ENCODE data around the gene SOX10.

SOX10 gene

GRCh38 chr22:37994982-37995381, 10.6 kb upstream of the SOX10 start:
- H2BK120ac ChIP-seq (ENCODE audit: low read depth, low read length), result no peak overlapping the region
- no peak overlapping the region for H2BK5ac ChIP-seq (ENCODE audit: low read length)
- H3K4me2 ChIP-seq (ENCODE audit: insufficient read depth, low read length, poor library complexity, severe bottlenecking), result no peak overlapping the region
- no peak overlapping the region for H3K4ac ChIP-seq (ENCODE audit: low read length)
- H2AK5ac ChIP-seq (ENCODE audit: low read depth, low read length), result no peak overlapping the region
- no peak overlapping the region for H2BK12ac ChIP-seq (ENCODE audit: low read length)
- no peak for DNase-seq (ENCODE audit: low spot score)
- WGBS, 2 donors (ENCODE audit: extremely low coverage in 2 of 2, insufficient read length in 2 of 2, insufficient replicate concordance in 1 of 2), result no CpG with 5 or more reads among the region's 6 CpGs
- H3K79me1 ChIP-seq (ENCODE audit: low read depth, low read length), result peaks cover 2% of the 10 kb centered on the region
- H3K4me3 ChIP-seq (ENCODE audit: low read length in 2 of 2), result no peak overlapping the region
- H3K9me3 ChIP-seq (replicated peaks in 1 of 2; ENCODE audit: control insufficient read depth in 2 of 2, insufficient read depth in 1 of 2, low read depth in 1 of 2, low read length in 2 of 2), result no peaks in the 10 kb centered on the region
- no peak overlapping the region for H3K14ac ChIP-seq (ENCODE audit: low read length)
- H4K8ac ChIP-seq (ENCODE audit: low read depth, low read length), result no peak overlapping the region
- H3K27ac ChIP-seq (replicated peaks; ENCODE audit: low read length), result no peak overlapping the region
- H3K27me3 ChIP-seq (ENCODE audit: control insufficient read depth in 3 of 3, insufficient read depth in 3 of 3, low read depth in 1 of 3, low read length in 3 of 3), result no peaks in the 10 kb centered on the region
- H3K18ac ChIP-seq (ENCODE audit: low read length), result no peak overlapping the region
- peaks cover 5 to 18% of the 10 kb centered on the region in 2 donors for H3K4me1 ChIP-seq (ENCODE audit: control insufficient read depth in 2 of 2, insufficient read depth in 1 of 2, low read depth in 1 of 2, low read length in 2 of 2)
- no peak overlapping the region for H2BK15ac ChIP-seq (ENCODE audit: low read length)
- H3K36me3 ChIP-seq (replicated peaks in 1 of 2; ENCODE audit: control insufficient read depth in 2 of 2, insufficient read depth in 2 of 2, low read length in 2 of 2), result no peaks in the 10 kb centered on the region
- H2AFZ ChIP-seq (ENCODE audit: low read length), result no peak overlapping the region
- no peak overlapping the region for H3K23ac ChIP-seq (ENCODE audit: low read depth, low read length, poor library complexity)
- no peak overlapping the region for H4K91ac ChIP-seq (ENCODE audit: low read depth, low read length, poor library complexity)
- no peak overlapping the region for H3K9ac ChIP-seq (ENCODE audit: low read depth, low read length, poor library complexity)

GRCh38 chr22:37994049-37994448, 9.7 kb upstream of the SOX10 start:
- Histone ChIP-seq H3K9ac (ENCODE audit: low read depth, low read length, poor library complexity) (no peak overlapping the region), H2AK5ac (ENCODE audit: low read depth, low read length) (no peak overlapping the region), H3K27ac (replicated peaks; ENCODE audit: low read length) (no peak overlapping the region), H3K4ac (ENCODE audit: low read length) (no peak overlapping the region), H3K36me3 (replicated peaks in 1 of 2; ENCODE audit: control insufficient read depth in 2 of 2, insufficient read depth in 2 of 2, low read length in 2 of 2) (no peaks in the 10 kb centered on the region), H3K18ac (ENCODE audit: low read length) (peak overlapping the region; percentile 27), H4K8ac (ENCODE audit: low read depth, low read length) (no peak overlapping the region), H3K4me1 (ENCODE audit: control insufficient read depth in 2 of 2, insufficient read depth in 1 of 2, low read depth in 1 of 2, low read length in 2 of 2) (peaks cover 5 to 18% of the 10 kb centered on the region in 2 donors), H3K79me1 (ENCODE audit: low read depth, low read length) (peaks cover 2% of the 10 kb centered on the region), H2BK15ac (ENCODE audit: low read length) (no peak overlapping the region), H2BK120ac (ENCODE audit: low read depth, low read length) (no peak overlapping the region), H2AFZ (ENCODE audit: low read length) (no peak overlapping the region), H3K4me3 (ENCODE audit: low read length in 2 of 2) (no peak overlapping the region), H3K27me3 (ENCODE audit: control insufficient read depth in 3 of 3, insufficient read depth in 3 of 3, low read depth in 1 of 3, low read length in 3 of 3) (no peaks in the 10 kb centered on the region), H3K23ac (ENCODE audit: low read depth, low read length, poor library complexity) (peak overlapping the region; percentile 10), H3K4me2 (ENCODE audit: insufficient read depth, low read length, poor library complexity, severe bottlenecking) (no peak overlapping the region), H3K14ac (ENCODE audit: low read length) (no peak overlapping the region), H4K91ac (ENCODE audit: low read depth, low read length, poor library complexity) (no peak overlapping the region), H2BK12ac (ENCODE audit: low read length) (no peak overlapping the region), H2BK5ac (ENCODE audit: low read length) (no peak overlapping the region), H3K9me3 (replicated peaks in 1 of 2; ENCODE audit: control insufficient read depth in 2 of 2, insufficient read depth in 1 of 2, low read depth in 1 of 2, low read length in 2 of 2) (no peaks in the 10 kb centered on the region)
- no CpG with 5 or more reads among the region's 6 CpGs for WGBS, 2 donors (ENCODE audit: extremely low coverage in 2 of 2, insufficient read length in 2 of 2, insufficient replicate concordance in 1 of 2)
- DNase-seq (ENCODE audit: low spot score), result no peak

DNA sequence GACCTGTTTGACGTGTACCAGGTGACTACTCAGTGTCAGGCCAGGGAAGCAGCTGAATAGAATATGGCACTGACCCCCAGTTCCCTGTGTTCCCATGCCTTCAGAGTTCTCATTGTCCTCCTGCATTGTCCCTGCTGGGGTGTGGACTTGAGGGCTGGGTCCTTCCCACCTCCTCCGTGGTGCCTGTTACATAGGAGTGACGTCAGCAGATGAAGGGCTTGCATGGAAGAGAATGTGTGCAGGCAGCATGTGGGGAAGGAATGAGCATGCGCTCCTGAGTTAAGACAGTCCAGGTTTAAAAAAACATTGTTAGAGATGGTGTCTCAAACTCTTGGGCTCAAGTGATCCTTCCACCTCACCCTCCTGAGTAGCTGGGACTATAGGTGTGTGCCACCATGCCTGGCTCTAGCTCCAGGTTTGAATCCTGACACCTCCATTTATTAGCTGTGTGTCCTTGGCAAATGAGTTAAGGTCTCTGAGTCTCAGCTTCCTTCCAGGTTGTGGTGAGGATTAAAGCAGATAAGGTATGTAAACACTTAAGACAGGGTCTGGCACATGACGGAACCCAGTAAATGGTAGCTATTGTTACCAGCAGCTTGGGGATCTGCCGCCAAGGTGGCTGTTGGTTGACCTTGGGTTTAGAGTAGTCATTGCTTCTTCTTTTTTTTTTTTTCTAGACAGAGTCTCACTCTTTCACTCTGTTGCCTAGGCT, 7.5 kb upstream of the SOX10 start:
- Histone ChIP-seq H3K4me2 (ENCODE audit: insufficient read depth, low read length, poor library complexity, severe bottlenecking) (no peak overlapping the region), H2AK5ac (ENCODE audit: low read depth, low read length) (no peak overlapping the region), H2BK15ac (ENCODE audit: low read length) (no peak overlapping the region), H3K4ac (ENCODE audit: low read length) (no peak overlapping the region), H2AFZ (ENCODE audit: low read length) (no peak overlapping the region), H3K79me1 (ENCODE audit: low read depth, low read length) (peaks cover 2% of the 10 kb centered on the region), H3K9me3 (replicated peaks in 1 of 2; ENCODE audit: control insufficient read depth in 2 of 2, insufficient read depth in 1 of 2, low read depth in 1 of 2, low read length in 2 of 2) (no peaks in the 10 kb centered on the region), H4K8ac (ENCODE audit: low read depth, low read length) (no peak overlapping the region), H4K91ac (ENCODE audit: low read depth, low read length, poor library complexity) (no peak overlapping the region), H3K4me3 (ENCODE audit: low read length in 2 of 2) (no peak overlapping the region), H3K9ac (ENCODE audit: low read depth, low read length, poor library complexity) (no peak overlapping the region), H3K36me3 (replicated peaks in 1 of 2; ENCODE audit: control insufficient read depth in 2 of 2, insufficient read depth in 2 of 2, low read length in 2 of 2) (peaks cover 0 to 2% of the 10 kb centered on the region in 2 donors), H3K4me1 (ENCODE audit: control insufficient read depth in 2 of 2, insufficient read depth in 1 of 2, low read depth in 1 of 2, low read length in 2 of 2) (peaks cover 0 to 5% of the 10 kb centered on the region in 2 donors), H2BK5ac (ENCODE audit: low read length) (no peak overlapping the region), H3K27ac (replicated peaks; ENCODE audit: low read length) (no peak overlapping the region), H2BK120ac (ENCODE audit: low read depth, low read length) (no peak overlapping the region), H3K14ac (ENCODE audit: low read length) (peak overlapping the region; percentile 23), H3K18ac (ENCODE audit: low read length) (peak overlapping the region; percentile 27), H2BK12ac (ENCODE audit: low read length) (no peak overlapping the region), H3K23ac (ENCODE audit: low read depth, low read length, poor library complexity) (no peak overlapping the region), H3K27me3 (ENCODE audit: control insufficient read depth in 3 of 3, insufficient read depth in 3 of 3, low read depth in 1 of 3, low read length in 3 of 3) (no peaks in the 10 kb centered on the region)
- DNase-seq (ENCODE audit: low spot score), result no peak
- WGBS, 2 donors (ENCODE audit: extremely low coverage in 2 of 2, insufficient read length in 2 of 2, insufficient replicate concordance in 1 of 2), result no CpG with 5 or more reads among the region's 6 CpGs

DNA sequence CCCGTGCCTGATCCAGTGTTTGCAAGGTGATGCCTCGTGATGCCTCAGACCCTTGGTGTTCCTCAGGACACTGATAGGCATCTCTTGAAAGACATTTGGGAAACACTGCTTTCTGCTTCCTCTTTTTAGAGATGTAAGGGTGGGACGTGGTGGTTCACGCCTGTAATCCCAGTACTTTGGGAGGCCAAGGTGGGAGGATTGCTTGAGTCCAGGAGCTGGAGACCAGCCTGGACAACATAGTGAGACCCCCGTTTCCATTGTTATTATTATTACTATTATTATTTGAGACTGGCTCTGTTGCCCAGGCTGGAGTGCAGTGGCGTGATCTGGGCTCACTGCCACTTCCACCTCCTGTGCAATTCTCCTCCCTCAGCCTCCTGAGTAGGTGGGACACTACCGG, 6.5 kb upstream of the SOX10 start:
- H2BK120ac ChIP-seq (ENCODE audit: low read depth, low read length), result no peak overlapping the region
- H2BK15ac ChIP-seq (ENCODE audit: low read length), result no peak overlapping the region
- DNase-seq (ENCODE audit: low spot score), result no peak
- peaks cover 0 to 4% of the 10 kb centered on the region in 2 donors for H3K4me1 ChIP-seq (ENCODE audit: control insufficient read depth in 2 of 2, insufficient read depth in 1 of 2, low read depth in 1 of 2, low read length in 2 of 2)
- H3K79me1 ChIP-seq (ENCODE audit: low read depth, low read length), result peaks cover 2% of the 10 kb centered on the region
- H3K18ac ChIP-seq (ENCODE audit: low read length), result no peak overlapping the region
- no peak overlapping the region for H3K4me2 ChIP-seq (ENCODE audit: insufficient read depth, low read length, poor library complexity, severe bottlenecking)
- peaks cover 0 to 4% of the 10 kb centered on the region in 2 donors for H3K36me3 ChIP-seq (replicated peaks in 1 of 2; ENCODE audit: control insufficient read depth in 2 of 2, insufficient read depth in 2 of 2, low read length in 2 of 2)
- no peak overlapping the region for H3K4me3 ChIP-seq (ENCODE audit: low read length in 2 of 2)
- no peak overlapping the region for H3K27ac ChIP-seq (replicated peaks; ENCODE audit: low read length)
- no peaks in the 10 kb centered on the region for H3K9me3 ChIP-seq (replicated peaks in 1 of 2; ENCODE audit: control insufficient read depth in 2 of 2, insufficient read depth in 1 of 2, low read depth in 1 of 2, low read length in 2 of 2)
- H4K91ac ChIP-seq (ENCODE audit: low read depth, low read length, poor library complexity), result no peak overlapping the region
- no peak overlapping the region for H2BK12ac ChIP-seq (ENCODE audit: low read length)
- no peak overlapping the region for H2BK5ac ChIP-seq (ENCODE audit: low read length)
- no peak overlapping the region for H4K8ac ChIP-seq (ENCODE audit: low read depth, low read length)
- H2AFZ ChIP-seq (ENCODE audit: low read length), result no peak overlapping the region
- H2AK5ac ChIP-seq (ENCODE audit: low read depth, low read length), result no peak overlapping the region
- no peak overlapping the region for H3K9ac ChIP-seq (ENCODE audit: low read depth, low read length, poor library complexity)
- H3K27me3 ChIP-seq (ENCODE audit: control insufficient read depth in 3 of 3, insufficient read depth in 3 of 3, low read depth in 1 of 3, low read length in 3 of 3), result no peaks in the 10 kb centered on the region
- H3K4ac ChIP-seq (ENCODE audit: low read length), result no peak overlapping the region
- no CpG with 5 or more reads among the region's 7 CpGs for WGBS, 2 donors (ENCODE audit: extremely low coverage in 2 of 2, insufficient read length in 2 of 2, insufficient replicate concordance in 1 of 2)
- no peak overlapping the region for H3K14ac ChIP-seq (ENCODE audit: low read length)
- no peak overlapping the region for H3K23ac ChIP-seq (ENCODE audit: low read depth, low read length, poor library complexity)

Measured in neuronal stem cell (in vitro differentiated cells).